B cell (primary cell): ENCODE data around the gene RNF114.

Experiments
- EZH2 ChIP-seq: IDR thresholded peaks from 2 replicates; pipeline ENCODE4 v1.6.1; 2012; ENCODE audit warnings: borderline replicate concordance, low read depth, mild to moderate bottlenecking, moderate library complexity, low read length; ENCODE audit not compliant: insufficient read depth, poor library complexity, severe bottlenecking
- TF ChIP-seq, protein P1 (sequence below): fragments of 200-600 bp; IDR thresholded peaks from one replicate; pipeline ENCODE4 v1.8.0; 2022; ENCODE audit warnings: antibody characterized with exemption, mild to moderate bottlenecking

DNA sequence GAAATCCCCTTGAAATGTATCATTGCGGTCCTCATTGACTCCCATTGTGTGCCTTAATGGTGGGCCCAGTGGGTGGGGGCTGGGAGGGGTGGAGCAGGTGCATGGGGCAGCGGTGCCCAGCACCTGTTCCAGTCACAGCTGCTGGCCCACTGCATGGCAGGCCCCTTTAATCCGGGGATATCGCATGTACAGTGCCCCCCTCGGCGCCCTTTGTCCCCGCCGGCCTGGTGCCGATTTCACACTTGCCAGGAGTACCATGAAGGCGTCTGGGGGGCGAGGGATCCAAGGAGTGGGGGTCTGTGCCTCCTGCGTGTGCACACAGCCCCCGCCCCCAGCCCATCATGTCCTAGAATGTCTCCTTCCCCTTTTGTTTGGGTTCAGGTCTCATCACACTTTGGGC is 49.4 kb downstream of the RNF114 start:
- TF ChIP-seq, protein P1, sequence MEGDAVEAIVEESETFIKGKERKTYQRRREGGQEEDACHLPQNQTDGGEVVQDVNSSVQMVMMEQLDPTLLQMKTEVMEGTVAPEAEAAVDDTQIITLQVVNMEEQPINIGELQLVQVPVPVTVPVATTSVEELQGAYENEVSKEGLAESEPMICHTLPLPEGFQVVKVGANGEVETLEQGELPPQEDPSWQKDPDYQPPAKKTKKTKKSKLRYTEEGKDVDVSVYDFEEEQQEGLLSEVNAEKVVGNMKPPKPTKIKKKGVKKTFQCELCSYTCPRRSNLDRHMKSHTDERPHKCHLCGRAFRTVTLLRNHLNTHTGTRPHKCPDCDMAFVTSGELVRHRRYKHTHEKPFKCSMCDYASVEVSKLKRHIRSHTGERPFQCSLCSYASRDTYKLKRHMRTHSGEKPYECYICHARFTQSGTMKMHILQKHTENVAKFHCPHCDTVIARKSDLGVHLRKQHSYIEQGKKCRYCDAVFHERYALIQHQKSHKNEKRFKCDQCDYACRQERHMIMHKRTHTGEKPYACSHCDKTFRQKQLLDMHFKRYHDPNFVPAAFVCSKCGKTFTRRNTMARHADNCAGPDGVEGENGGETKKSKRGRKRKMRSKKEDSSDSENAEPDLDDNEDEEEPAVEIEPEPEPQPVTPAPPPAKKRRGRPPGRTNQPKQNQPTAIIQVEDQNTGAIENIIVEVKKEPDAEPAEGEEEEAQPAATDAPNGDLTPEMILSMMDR, result no peak
- TF ChIP-seq EZH2, result no peak
